GM10266 (cell line): ENCODE measurements around the gene RAD51C.
"Not testable (repeated sequence)": the region's sequence is repeated elsewhere in the genome, so short reads cannot be mapped to it uniquely, and the experiment has no call there.

ENCODE experiments used
- DNase-seq: peaks from one replicate; pipeline ENCODE4 v3.0.0; 2012; ENCODE audit errors: extremely low spot score
- CTCF ChIP-seq: IDR thresholded peaks from 2 replicates; pipeline ENCODE4 v1.5.1; 2012; ENCODE audit warnings: mild to moderate bottlenecking, low read depth; ENCODE audit not compliant: control insufficient read depth, insufficient read depth; ENCODE audit errors: missing control alignments

The RAD51C gene

GRCh38 chr17:58671969-58672368 is 20.4 kb upstream of the RAD51C start:
- no peak for TF ChIP-seq CTCF
- DNase-seq, result no peak

GRCh38 chr17:58677194-58677880 is 15.1 kb upstream of the RAD51C start:
- DNase-seq, result no peak
- TF ChIP-seq CTCF, result no peak

GRCh38 chr17:58678287-58678686 is 14.1 kb upstream of the RAD51C start:
- DNase-seq, result not testable (repeated sequence)

GRCh38 chr17:58679263-58680037 is 13.0 kb upstream of the RAD51C start:
- TF ChIP-seq CTCF, result no peak
- no peak for DNase-seq

- no peak for DNase-seq
- TF ChIP-seq CTCF, result no peak
Observed at GRCh38 chr17:58680038-58680369, 12.4 kb upstream of the RAD51C start.

GRCh38 chr17:58684003-58684402 is 8.4 kb upstream of the RAD51C start:
- no peak for DNase-seq
- TF ChIP-seq CTCF, result no peak

- not testable (repeated sequence) for DNase-seq
Observed at GRCh38 chr17:58684462-58684861, 7.9 kb upstream of the RAD51C start.

GRCh38 chr17:58686980-58687379 is 5.4 kb upstream of the RAD51C start:
- TF ChIP-seq CTCF, result no peak
- no peak for DNase-seq
